HEK293T (cell line): Measurements from ENCODE around the gene JPH2.

Experiments used
- ELF4 ChIP-seq: fragments of 450-650 bp; IDR thresholded peaks from 2 replicates; pipeline ENCODE4 v1.6.1; 2017; ENCODE audit warnings: antibody characterized with exemption
- FOXA1 ChIP-seq: fragments of 450-650 bp; IDR thresholded peaks from 2 replicates; pipeline ENCODE4 v1.6.1; 2016; ENCODE audit warnings: mild to moderate bottlenecking
- FOXM1 ChIP-seq: fragments of 450-650 bp; IDR thresholded peaks from 2 replicates; pipeline ENCODE4 v1.6.1; 2017; ENCODE audit warnings: mild to moderate bottlenecking, borderline replicate concordance
- LEF1 ChIP-seq: fragments of 450-650 bp; IDR thresholded peaks from 2 replicates; pipeline ENCODE4 v1.6.1; 2017; ENCODE audit warnings: mild to moderate bottlenecking, borderline replicate concordance
- NFRKB ChIP-seq: fragments of 450-650 bp; IDR thresholded peaks from 2 replicates; pipeline ENCODE4 v1.6.1; 2016; ENCODE audit warnings: mild to moderate bottlenecking, moderate library complexity
- ZNF384 ChIP-seq: fragments of 450-650 bp; IDR thresholded peaks from 2 replicates; pipeline ENCODE4 v1.6.1; 2016

DNA sequence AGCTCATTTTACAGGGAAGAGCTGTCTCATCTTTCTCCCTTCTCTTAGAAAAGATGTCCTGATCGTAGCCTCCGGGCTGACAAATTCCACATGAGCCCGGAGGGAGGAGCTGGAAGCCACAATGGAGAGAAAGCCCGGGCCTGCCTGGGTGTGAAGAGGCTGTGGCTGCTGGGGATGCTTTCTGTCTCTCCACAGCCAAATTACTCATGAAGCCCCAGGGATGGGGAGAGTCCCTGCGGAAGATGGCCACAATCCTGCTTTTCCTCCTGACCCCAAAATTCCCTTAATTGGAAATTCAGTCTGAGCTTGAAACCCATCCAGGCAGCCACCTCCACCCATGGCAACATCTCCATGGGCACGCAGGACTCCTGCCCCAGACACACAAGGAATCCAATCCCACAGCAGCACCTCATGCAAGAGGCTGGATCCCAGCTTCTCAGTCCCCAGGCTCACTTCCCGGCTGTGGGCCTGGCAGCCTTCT is 32.4 kb downstream of the JPH2 start:
- TF ChIP-seq FOXM1 (no peak), ELF4 (no peak), ZNF384 (no peak), FOXA1 (no peak), NFRKB (no peak), LEF1 (no peak)
